Measurements from ENCODE around the gene GRK7. TPM values are rescaled to one million over a fixed set of nuclear protein-coding genes. Genes with fewer than 3 reads are reported as not detected.

GRK7 gene
- total and polyA plus RNA-seq, 11 donors: 0.06 to 0.13 TPM; not detected in 9

DNA sequence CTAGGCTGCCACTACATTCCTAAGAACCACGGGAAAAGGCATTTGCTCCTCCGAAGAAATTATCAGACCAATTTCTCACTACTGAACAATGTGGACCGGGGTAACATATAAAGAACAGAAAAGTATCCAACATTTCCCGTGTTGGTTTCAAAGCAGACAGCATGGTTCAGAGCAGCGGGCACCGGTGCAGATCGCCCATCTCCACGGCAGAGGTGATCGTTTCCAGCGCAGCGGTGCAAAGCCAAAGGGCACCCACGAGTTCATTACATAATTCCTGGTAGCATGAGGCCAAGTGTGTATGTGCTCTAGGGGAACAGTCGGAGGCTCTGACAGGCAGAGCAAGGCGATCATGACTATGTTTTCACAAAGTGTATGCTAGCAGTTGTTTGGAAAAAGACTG is 13.2 kb downstream of the GRK7 start:
- H3K4me1 ChIP-seq: no peaks in the 10 kb centered on the region
- ATAC-seq (no peak), DNase-seq (no peak)
- intact Hi-C loops (cut with DNase I): no loop called here
- H3K27ac ChIP-seq: no peak overlapping the region
- TF ChIP-seq, protein P1, sequence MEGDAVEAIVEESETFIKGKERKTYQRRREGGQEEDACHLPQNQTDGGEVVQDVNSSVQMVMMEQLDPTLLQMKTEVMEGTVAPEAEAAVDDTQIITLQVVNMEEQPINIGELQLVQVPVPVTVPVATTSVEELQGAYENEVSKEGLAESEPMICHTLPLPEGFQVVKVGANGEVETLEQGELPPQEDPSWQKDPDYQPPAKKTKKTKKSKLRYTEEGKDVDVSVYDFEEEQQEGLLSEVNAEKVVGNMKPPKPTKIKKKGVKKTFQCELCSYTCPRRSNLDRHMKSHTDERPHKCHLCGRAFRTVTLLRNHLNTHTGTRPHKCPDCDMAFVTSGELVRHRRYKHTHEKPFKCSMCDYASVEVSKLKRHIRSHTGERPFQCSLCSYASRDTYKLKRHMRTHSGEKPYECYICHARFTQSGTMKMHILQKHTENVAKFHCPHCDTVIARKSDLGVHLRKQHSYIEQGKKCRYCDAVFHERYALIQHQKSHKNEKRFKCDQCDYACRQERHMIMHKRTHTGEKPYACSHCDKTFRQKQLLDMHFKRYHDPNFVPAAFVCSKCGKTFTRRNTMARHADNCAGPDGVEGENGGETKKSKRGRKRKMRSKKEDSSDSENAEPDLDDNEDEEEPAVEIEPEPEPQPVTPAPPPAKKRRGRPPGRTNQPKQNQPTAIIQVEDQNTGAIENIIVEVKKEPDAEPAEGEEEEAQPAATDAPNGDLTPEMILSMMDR (IDR thresholded peaks at IDR 0.05): no peak
- TF ChIP-seq POLR2A (IDR thresholded peaks at IDR 0.05): no peak
- WGBS, 4 donors: 90 to 93% (median 92%) methylated on average over 14 of the region's 14 CpGs
- no peak overlapping the region for H3K4me3 ChIP-seq
- H3K36me3 ChIP-seq: no peaks in the 10 kb centered on the region
- H3K27me3 ChIP-seq: no peaks in the 10 kb centered on the region
- no peaks in the 10 kb centered on the region for H3K9me3 ChIP-seq

DNA sequence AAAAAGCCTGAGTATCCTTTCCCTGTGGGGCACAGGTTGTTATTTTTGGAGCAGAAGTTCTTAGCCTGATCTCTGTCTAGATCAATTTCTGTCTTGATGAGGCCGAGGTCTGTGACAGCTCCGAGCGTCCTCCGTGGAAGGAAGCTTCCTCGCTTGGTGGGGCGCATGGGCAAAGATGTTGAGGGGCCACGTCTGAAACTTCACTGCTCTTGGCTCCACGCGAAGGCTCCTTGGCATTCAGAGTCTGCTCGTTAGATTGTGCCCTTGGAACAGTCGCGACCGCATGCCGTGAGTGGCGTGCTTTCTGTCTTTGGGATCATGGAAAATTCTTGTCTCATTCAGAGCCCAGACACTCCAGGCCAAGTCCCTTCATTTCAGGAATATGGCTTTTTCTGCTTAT is 13.7 kb downstream of the GRK7 start:
- Histone ChIP-seq H3K27ac (no peak overlapping the region), H3K4me3 (no peak overlapping the region), H3K9me3 (no peaks in the 10 kb centered on the region), H3K4me1 (no peaks in the 10 kb centered on the region), H3K27me3 (no peaks in the 10 kb centered on the region), H3K36me3 (no peaks in the 10 kb centered on the region)
- DNase-seq (no peak), ATAC-seq (no peak)
- 78 to 86% (median 81%) methylated on average over 14 to 15 of the region's 15 CpGs for WGBS, 4 donors
- TF ChIP-seq POLR2A (IDR thresholded peaks at IDR 0.05): no peak
- TF ChIP-seq, protein P1 (IDR thresholded peaks at IDR 0.05): no peak
- intact Hi-C loops (cut with DNase I): no loop called here

DNA sequence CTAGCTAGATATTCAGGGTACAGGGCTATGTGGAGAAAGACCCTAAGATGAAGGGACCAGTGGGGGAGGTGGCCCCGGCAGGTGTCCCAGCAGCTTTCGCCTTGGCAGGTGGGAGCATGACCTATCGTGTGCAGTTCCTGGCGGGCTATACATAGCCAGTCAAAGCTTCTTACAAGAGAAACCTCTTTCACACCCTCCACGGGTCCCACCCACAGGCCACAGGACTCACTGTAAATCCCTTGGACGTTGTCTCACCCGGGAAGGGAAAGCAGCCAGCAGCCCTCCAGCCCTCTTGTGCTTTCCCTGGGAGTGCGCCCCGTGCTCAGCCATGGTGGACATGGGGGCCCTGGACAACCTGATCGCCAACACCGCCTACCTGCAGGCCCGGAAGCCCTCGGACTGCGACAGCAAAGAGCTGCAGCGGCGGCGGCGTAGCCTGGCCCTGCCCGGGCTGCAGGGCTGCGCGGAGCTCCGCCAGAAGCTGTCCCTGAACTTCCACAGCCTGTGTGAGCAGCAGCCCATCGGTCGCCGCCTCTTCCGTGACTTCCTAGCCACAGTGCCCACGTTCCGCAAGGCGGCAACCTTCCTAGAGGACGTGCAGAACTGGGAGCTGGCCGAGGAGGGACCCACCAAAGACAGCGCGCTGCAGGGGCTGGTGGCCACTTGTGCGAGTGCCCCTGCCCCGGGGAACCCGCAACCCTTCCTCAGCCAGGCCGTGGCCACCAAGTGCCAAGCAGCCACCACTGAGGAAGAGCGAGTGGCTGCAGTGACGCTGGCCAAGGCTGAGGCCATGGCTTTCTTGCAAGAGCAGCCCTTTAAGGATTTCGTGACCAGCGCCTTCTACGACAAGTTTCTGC is 15.0 kb downstream of the GRK7 start:
- Histone ChIP-seq H3K4me1 (no peaks in the 10 kb centered on the region), H3K36me3 (no peaks in the 10 kb centered on the region), H3K27me3 (no peaks in the 10 kb centered on the region), H3K4me3 (no peak overlapping the region), H3K27ac (no peak overlapping the region), H3K9me3 (no peaks in the 10 kb centered on the region)
- ATAC-seq (no peak), DNase-seq (no peak)
- TF ChIP-seq, protein P1 (IDR thresholded peaks at IDR 0.05): no peak
- no peak for TF ChIP-seq POLR2A (IDR thresholded peaks at IDR 0.05)
- 89 to 95% (median 93%) methylated on average over 39 to 42 of the region's 42 CpGs for WGBS, 4 donors
- intact Hi-C loops (cut with DNase I): no loop called here

DNA sequence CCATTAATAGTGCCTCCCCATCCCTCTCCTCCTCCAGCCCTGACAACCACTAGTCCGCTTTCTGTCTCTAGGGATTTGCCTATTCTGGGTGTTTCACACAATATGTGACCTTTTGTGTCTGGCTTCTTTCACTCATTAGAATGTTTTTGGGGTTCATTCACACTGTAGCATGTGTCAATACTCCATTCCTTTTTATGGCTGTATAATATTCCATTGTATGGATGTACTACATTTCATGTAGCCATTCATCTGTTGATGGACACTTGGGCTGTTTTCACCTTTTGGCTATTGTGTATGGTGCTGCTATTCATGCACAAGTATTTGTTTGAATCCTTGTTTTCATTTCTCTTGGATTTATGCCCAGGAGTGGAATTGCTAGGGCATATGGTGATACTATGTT is 16.5 kb downstream of the GRK7 start:
- intact Hi-C loops (cut with DNase I): loop anchor here in 1 of 10 donors (10.0 kb wide), 1 partner anchor 135 kb away; no protein-coding TSS in a partner anchor
- TF ChIP-seq POLR2A (IDR thresholded peaks at IDR 0.05): no peak
- Histone ChIP-seq H3K9me3 (no peaks in the 10 kb centered on the region), H3K27me3 (no peaks in the 10 kb centered on the region), H3K27ac (no peak overlapping the region), H3K36me3 (no peaks in the 10 kb centered on the region), H3K4me3 (no peak overlapping the region), H3K4me1 (no peaks in the 10 kb centered on the region)
- ATAC-seq: no peak
- no peak for DNase-seq
- 91 to 98% (median 95%) methylated on average over 1 of the region's 1 CpG for WGBS, 4 donors
